Panc1 (cell line): ENCODE results near the gene PRL. TPM values are rescaled to one million over a fixed set of nuclear protein-coding genes. Genes with fewer than 3 reads are reported as not detected.

Source experiments
- ATAC-seq: fragments of 200-7000 bp; cut with Tn5 transposase; 2 replicates; pipeline ENCODE4 v1.9.1; 2020; ENCODE audit warnings: mild to moderate bottlenecking, moderate library complexity
- BruUV-seq: library from RNA; stranded (reverse); fragments of 400-500 nt; replicated peaks from 2 replicates; lab custom pipeline; 2021; lab: Mats Ljungman, UMichigan
- CTCF ChIA-PET: fragments of 300-600 bp; sonication (Branson Sonifier 250); formaldehyde crosslinking; loops from one replicate; lab custom pipeline; 2022; ENCODE audit warnings: antibody characterized with exemption; lab: Charles Lee
- POLR2A ChIA-PET: fragments of 300-600 bp; sonication (Branson Sonifier 250); formaldehyde crosslinking; loops from one replicate; lab custom pipeline; 2022; ENCODE audit warnings: antibody characterized with exemption; lab: Charles Lee
- DNase-seq: peaks from one replicate; pipeline ENCODE4 v3.0.0-alpha.2; 2010; ENCODE audit warnings: low read depth, low spot score
- H3K27ac ChIP-seq: 2 replicates; pipeline ENCODE4 v1.5.1; 2011; ENCODE audit warnings: mild to moderate bottlenecking, low read length, inconsistent platforms
- H3K27me3 ChIP-seq: fragments of 200-500 bp; sonication (Bioruptor generic); 2 replicates; pipeline ENCODE4 v1.6.0; 2014; ENCODE audit warnings: low read length, inconsistent platforms; ENCODE audit not compliant: control insufficient read depth, insufficient read depth
- H3K36me3 ChIP-seq: fragments of 200-500 bp; sonication (Bioruptor generic); 2 replicates; pipeline ENCODE4 v1.5.1; 2014; ENCODE audit warnings: inconsistent platforms, mild to moderate bottlenecking, low read length, moderate library complexity; ENCODE audit not compliant: control insufficient read depth, insufficient read depth
- H3K4me1 ChIP-seq: 2 replicates; pipeline ENCODE4 v1.5.1; 2011; ENCODE audit warnings: inconsistent platforms, mild to moderate bottlenecking, low read length, moderate library complexity; ENCODE audit not compliant: control insufficient read depth, insufficient read depth
- H3K4me3 ChIP-seq, 2 experiments: 2 replicates each; pipeline ENCODE4 v1.5.1; 2011 to 2012; ENCODE audit warnings: low read depth in 2 of 2, low read length in 2 of 2, mild to moderate bottlenecking in 2 of 2, inconsistent platforms in 1 of 2, moderate library complexity in 1 of 2
- H3K9me3 ChIP-seq: fragments of 200-500 bp; sonication (Bioruptor generic); 2 replicates; pipeline ENCODE4 v1.5.1; 2014; ENCODE audit warnings: low read depth, mild to moderate bottlenecking, inconsistent platforms, low read length, moderate library complexity; ENCODE audit not compliant: control insufficient read depth, insufficient read depth
- CTCF ChIP-seq: fragments of 450-650 bp; IDR thresholded peaks from 2 replicates; pipeline ENCODE4 v1.5.1; 2017; ENCODE audit warnings: mild to moderate bottlenecking
- POLR2AphosphoS5 ChIP-seq: IDR thresholded peaks from 2 replicates; pipeline ENCODE4 v1.6.1; 2012; ENCODE audit warnings: mild to moderate bottlenecking, low read depth, low read length, moderate library complexity
- REST ChIP-seq, 2 experiments: IDR thresholded peaks; 2 replicates each; pipeline ENCODE4 v1.6.1; 2011 to 2012; ENCODE audit warnings: low read depth in 2 of 2, control low read depth in 1 of 2, low read length in 1 of 2, mild to moderate bottlenecking in 1 of 2, moderate library complexity in 1 of 2; ENCODE audit not compliant: insufficient read depth in 1 of 2
- SIN3A ChIP-seq: IDR thresholded peaks from 2 replicates; pipeline ENCODE4 v1.6.1; 2012; ENCODE audit warnings: low read depth, mild to moderate bottlenecking, low read length, moderate library complexity, borderline replicate concordance; ENCODE audit not compliant: insufficient read depth
- TCF7L2 ChIP-seq: IDR thresholded peaks from 2 replicates; pipeline ENCODE4 v1.6.1; 2011; ENCODE audit warnings: mild to moderate bottlenecking, low read depth, low read length, inconsistent platforms
- in situ Hi-C: cut with HindIII; loops from 2 replicates; pipeline ENCODE4 v1.10.0; 2016; ENCODE audit warnings: low sequenced_read_pairs, low pct_unique_long_range_greater_than_20kb
- intact Hi-C: fragments of 100-400 bp; cut with micrococcal nuclease; formaldehyde crosslinking; loops from one replicate; pipeline ENCODE4 v1.10.0; 2022; ENCODE audit not compliant: unreplicated experiment
- total RNA-seq: library from RNA; stranded (reverse); gene quantifications from one replicate; pipeline ENCODE4 v1.2.1, GENCODE V29; 2021; ENCODE audit not compliant: unreplicated experiment

The PRL gene
- total RNA-seq, 1 experiment from 2014 or later: not detected

DNA sequence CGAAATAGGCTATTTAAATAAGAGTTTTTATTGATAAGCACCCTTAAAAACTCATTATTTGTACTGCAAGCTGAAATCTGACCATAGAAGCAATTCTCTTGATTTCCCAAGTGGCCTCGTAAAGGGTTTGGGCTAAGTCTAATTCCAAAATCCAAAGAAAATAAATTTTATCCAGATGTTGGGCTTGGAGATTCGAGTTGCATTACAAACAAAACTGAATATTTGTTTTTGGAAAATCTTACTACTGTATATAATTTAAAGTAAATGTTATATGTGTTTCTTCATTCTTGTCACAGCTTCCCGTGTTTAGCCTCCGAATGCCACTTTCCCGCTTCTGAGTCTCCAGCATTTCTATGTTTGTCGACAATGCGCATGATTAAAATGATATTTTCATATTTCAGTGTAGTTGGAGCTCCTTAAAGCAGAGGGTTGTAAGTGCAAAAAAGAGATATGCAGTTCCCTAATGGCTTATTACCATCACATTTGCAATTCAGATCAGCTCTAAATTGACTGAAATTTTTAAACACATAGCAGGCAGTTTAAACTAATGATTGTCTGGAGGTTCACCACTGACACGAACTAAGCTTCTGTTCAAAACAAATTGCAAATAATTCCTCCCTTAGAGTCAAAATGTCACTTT, 47.0 kb downstream of the PRL start:
- no peak for ATAC-seq
- POLR2A ChIA-PET: no interaction called here
- Histone ChIP-seq H3K27ac (no peak overlapping the region), H3K9me3 (no peaks in the 10 kb centered on the region), H3K27me3 (no peaks in the 10 kb centered on the region), H3K4me1 (no peaks in the 10 kb centered on the region), H3K36me3 (no peaks in the 10 kb centered on the region), H3K4me3 (no peak overlapping the region)
- no peak for DNase-seq
- intact Hi-C loops: no loop called here
- in situ Hi-C loops: no loop called here
- CTCF ChIA-PET: no interaction called here
- BruUV-seq: no TSS peak
- TF ChIP-seq TCF7L2: no peak
- no peak for TF ChIP-seq SIN3A
- TF ChIP-seq CTCF: no peak
- TF ChIP-seq REST (IDR thresholded peaks at IDR 0.05; ENCODE audit: insufficient read depth in 1 of 2, low read depth in 2 of 2, low read length in 1 of 2): no peak
- TF ChIP-seq POLR2AphosphoS5: no peak

DNA sequence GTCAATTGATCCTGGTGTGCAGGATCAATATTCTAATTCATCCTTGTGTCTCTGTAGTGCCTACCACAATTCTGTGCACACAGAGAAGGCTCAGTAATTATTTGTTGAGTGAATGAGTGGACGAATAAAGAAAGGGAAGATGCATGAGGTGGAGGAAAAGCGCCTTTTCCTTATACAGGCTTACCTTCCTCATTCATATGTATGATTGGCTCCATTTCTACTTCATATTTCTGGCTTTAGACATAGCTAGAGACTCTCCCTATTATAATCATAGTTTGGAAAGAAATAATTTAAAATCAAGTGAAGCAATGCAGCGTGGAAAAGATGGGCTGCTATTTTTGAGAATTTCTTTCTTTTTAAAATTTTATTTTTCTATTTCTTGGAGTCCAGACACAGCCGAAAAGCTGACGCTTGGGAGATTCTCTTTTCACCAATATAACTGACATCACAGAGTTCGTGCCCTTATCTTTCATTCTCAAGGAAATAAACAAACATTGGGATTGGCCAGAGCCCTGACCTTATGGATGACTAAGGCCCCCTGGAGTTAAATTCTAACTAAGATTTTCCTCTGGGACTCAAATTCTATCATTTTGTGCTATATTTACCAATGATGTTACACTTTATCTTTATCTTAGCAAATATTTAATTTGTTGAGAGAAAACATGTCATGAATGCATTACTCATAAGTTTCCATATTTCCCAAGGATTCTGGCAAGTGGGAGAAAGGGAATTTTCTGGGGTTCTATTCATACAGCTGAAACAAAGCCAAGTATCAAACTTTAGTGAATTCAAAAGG, 48.1 kb downstream of the PRL start:
- POLR2A ChIA-PET: no interaction called here
- Histone ChIP-seq H3K4me3 (no peak overlapping the region), H3K36me3 (no peaks in the 10 kb centered on the region), H3K27me3 (no peaks in the 10 kb centered on the region), H3K27ac (no peak overlapping the region), H3K4me1 (no peaks in the 10 kb centered on the region), H3K9me3 (no peaks in the 10 kb centered on the region)
- CTCF ChIA-PET: no interaction called here
- ATAC-seq (no peak), DNase-seq (no peak)
- TF ChIP-seq POLR2AphosphoS5 (no peak), TCF7L2 (no peak), CTCF (no peak), REST (IDR thresholded peaks at IDR 0.05; ENCODE audit: insufficient read depth in 1 of 2, low read depth in 2 of 2, low read length in 1 of 2) (no peak), SIN3A (no peak)
- in situ Hi-C loops (no loop called here), intact Hi-C loops (no loop called here)
- no TSS peak for BruUV-seq
